Heart left ventricle (tissue), 16 donors: ENCODE data around the gene F3. TPM values are rescaled to one million over a fixed set of nuclear protein-coding genes. Genes with fewer than 3 reads are reported as not detected.

Source experiments
- ATAC-seq, 4 donors: fragments of 200-7000 bp; cut with Tn5 transposase; one replicate each; pipeline ENCODE4 v1.9.1; 2020 to 2022; ENCODE audit warnings: moderate library complexity in 4 of 4, mild to moderate bottlenecking in 3 of 4, moderate number of reproducible peaks in 1 of 4
- DNase-seq, 5 donors: peaks; one replicate each; pipeline ENCODE4 v3.0.0-alpha.2; 2020
- H3K27ac ChIP-seq, 12 donors: fragments of 200-600 bp; sonication (generic) in 4 of 12; one replicate each; pipeline versions ENCODE4 v1.5.0 to v1.8.0; 2016 to 2022; ENCODE audit warnings: mild to moderate bottlenecking in 2 of 12
- H3K27me3 ChIP-seq, 9 donors: fragments of 200-600 bp; sonication (generic) in 2 of 9; one replicate each; pipeline versions ENCODE4 v1.5.1 to v1.8.0; 2016 to 2022; ENCODE audit warnings: mild to moderate bottlenecking in 3 of 9
- H3K36me3 ChIP-seq, 9 donors: fragments of 200-600 bp; sonication (generic) in 2 of 9; one replicate each; pipeline versions ENCODE4 v1.5.0 to v1.8.0; 2018 to 2022; ENCODE audit warnings: mild to moderate bottlenecking in 2 of 9
- H3K4me1 ChIP-seq, 12 donors: fragments of 200-600 bp; sonication (generic) in 4 of 12; one replicate each; pipeline versions ENCODE4 v1.5.0 to v1.8.0; 2016 to 2022; ENCODE audit warnings: mild to moderate bottlenecking in 3 of 12
- H3K4me3 ChIP-seq, 12 donors: fragments of 200-600 bp; sonication (generic) in 4 of 12; one replicate each; pipeline versions ENCODE4 v1.5.0 to v1.8.0; 2017 to 2022; ENCODE audit warnings: mild to moderate bottlenecking in 9 of 12, moderate library complexity in 4 of 12
- H3K9me3 ChIP-seq, 12 donors: fragments of 200-600 bp; sonication (generic) in 4 of 12; one replicate each; pipeline versions ENCODE4 v1.5.0 to v1.8.0; 2016 to 2022; ENCODE audit warnings: mild to moderate bottlenecking in 1 of 12
- POLR2A ChIP-seq, 2 donors: fragments of 450-650 bp; IDR thresholded peaks; one replicate each; pipeline ENCODE4 v1.6.1; 2017; ENCODE audit warnings: antibody characterized with exemption in 2 of 2, mild to moderate bottlenecking in 2 of 2, moderate library complexity in 2 of 2
- WGBS, 4 donors: extraction: QIAGEN DNeasy Blood & Tissue Kit in 2 of 4; methylation state at CpG; one replicate each; pipeline versions ENCODE4 v1.1.5 to v1.1.7; 2013 to 2018; 5-methylcytosine and 5-hydroxymethylcytosine counted together
- intact Hi-C, 10 donors: fragments of 100-400 bp; cut with DNase I; formaldehyde crosslinking; loops; one replicate each; pipeline versions ENCODE4 v1.11.1 to v1.14.2; 2022
- polyA plus RNA-seq, 2 donors: library from polyadenylated mRNA; stranded (reverse); fragments of 200-250 nt; gene quantifications; one replicate each; pipeline ENCODE4 v1.2.3, GENCODE V29; 2013
- total RNA-seq, 9 donors: library from RNA; depleted of rRNA in 2 of 9; stranded (reverse); fragments of >200 nt in 2 of 9; fragmentation: NEBNext Ultra II Directional in 3 of 9; extraction: Animal tissue kit (Norgen Biotek cat#: 25700) in 3 of 9; gene quantifications; one replicate each; pipeline versions ENCODE4 v1.1.0 to v1.2.4, GENCODE V29; 2016 to 2023
- TF ChIP-seq, protein P1 (sequence below), 12 donors: fragments of 200-600 bp; sonication (generic) in 4 of 12; IDR thresholded peaks; one replicate each; pipeline versions ENCODE4 v1.5.0 to v1.8.0; 2018 to 2022; ENCODE audit warnings: antibody characterized with exemption in 12 of 12, mild to moderate bottlenecking in 5 of 12
- donor health status: ischemic (EF 13 %, LVEDD 7.1; RV severe dilation, severe dysfunction).
- donor health status: healthy with polysubstance abuse.
- donor health status: DM: no; HTN: yes; CAD: no.
- donor health status: DM: no; HTN: no; CAD: no.
- donor health status: ischemic (EF 25% LVEDD 6.9; RV normal size, moderate dysfunction).
- donor health status: ischemic (EF 25% LVEDD 5.7; RV mildly dilated, moderate dysfunction).
- donor health status: healthy.
- donor health status: DM: yes; HTN: yes; CAD: no.
- donor health status: ischemic (EF 35%, LVEDD 5.7; RV mildly dilated, moderate dysfunction).
- donor health status: nonischemic (EF 11% LVEDD 7.7; RV severe dilation, severe dysfunction).
- donor health status: DM: yes; HTN: yes; CAD: no.
- donor health status: PGD.
- donor health status: ischemic (EF 29% LVEDD 5.4; RV normal size, mild dysfunction).
- donor health status: nonischemic (EF 23%, LVEDD 6.1; RV moderate dilation, normal function).

F3 gene
- total and polyA plus RNA-seq, 11 donors, result 25.4 to 88.8 (median 49.7) TPM

DNA sequence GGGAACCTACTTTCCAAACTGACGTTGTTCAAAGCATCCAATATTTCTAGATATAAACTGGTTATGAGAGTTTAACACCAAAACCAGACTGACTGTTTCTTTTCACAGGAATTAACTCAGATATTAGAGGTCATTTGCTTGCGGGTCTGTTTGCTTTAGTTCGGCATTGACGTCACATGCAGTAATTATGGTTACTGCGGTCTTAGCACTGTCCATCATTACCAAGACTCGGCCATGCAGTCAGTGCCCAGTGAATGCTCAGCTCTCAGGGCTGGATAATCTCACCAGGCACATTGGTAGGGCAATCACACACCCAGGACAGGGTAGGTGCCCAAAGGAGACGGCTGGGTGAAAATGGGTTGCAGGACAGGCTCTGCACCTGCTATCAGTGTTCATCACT is 9.9 kb upstream of the F3 start:
- DNase-seq, result no peak
- H3K4me1 ChIP-seq, result peaks cover 0 to 13% (median 2%) of the 10 kb centered on the region in 12 donors
- 77 to 89% (median 84%) methylated on average over 7 of the region's 7 CpGs for WGBS, 4 donors
- no peaks in the 10 kb centered on the region for H3K27me3 ChIP-seq
- peak; percentile 29 to 45 (median 36) for ATAC-seq
- no peaks in the 10 kb centered on the region for H3K36me3 ChIP-seq
- H3K27ac ChIP-seq, result peak overlapping the region in 3 of 12 donors; percentile 26 to 62 (median 41)
- no peaks in the 10 kb centered on the region for H3K9me3 ChIP-seq
- no peak for TF ChIP-seq POLR2A (IDR thresholded peaks at IDR 0.05)
- TF ChIP-seq, protein P1, sequence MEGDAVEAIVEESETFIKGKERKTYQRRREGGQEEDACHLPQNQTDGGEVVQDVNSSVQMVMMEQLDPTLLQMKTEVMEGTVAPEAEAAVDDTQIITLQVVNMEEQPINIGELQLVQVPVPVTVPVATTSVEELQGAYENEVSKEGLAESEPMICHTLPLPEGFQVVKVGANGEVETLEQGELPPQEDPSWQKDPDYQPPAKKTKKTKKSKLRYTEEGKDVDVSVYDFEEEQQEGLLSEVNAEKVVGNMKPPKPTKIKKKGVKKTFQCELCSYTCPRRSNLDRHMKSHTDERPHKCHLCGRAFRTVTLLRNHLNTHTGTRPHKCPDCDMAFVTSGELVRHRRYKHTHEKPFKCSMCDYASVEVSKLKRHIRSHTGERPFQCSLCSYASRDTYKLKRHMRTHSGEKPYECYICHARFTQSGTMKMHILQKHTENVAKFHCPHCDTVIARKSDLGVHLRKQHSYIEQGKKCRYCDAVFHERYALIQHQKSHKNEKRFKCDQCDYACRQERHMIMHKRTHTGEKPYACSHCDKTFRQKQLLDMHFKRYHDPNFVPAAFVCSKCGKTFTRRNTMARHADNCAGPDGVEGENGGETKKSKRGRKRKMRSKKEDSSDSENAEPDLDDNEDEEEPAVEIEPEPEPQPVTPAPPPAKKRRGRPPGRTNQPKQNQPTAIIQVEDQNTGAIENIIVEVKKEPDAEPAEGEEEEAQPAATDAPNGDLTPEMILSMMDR (IDR thresholded peaks at IDR 0.05), result no peak
- intact Hi-C loops, result no loop called here
- no peak overlapping the region for H3K4me3 ChIP-seq

DNA sequence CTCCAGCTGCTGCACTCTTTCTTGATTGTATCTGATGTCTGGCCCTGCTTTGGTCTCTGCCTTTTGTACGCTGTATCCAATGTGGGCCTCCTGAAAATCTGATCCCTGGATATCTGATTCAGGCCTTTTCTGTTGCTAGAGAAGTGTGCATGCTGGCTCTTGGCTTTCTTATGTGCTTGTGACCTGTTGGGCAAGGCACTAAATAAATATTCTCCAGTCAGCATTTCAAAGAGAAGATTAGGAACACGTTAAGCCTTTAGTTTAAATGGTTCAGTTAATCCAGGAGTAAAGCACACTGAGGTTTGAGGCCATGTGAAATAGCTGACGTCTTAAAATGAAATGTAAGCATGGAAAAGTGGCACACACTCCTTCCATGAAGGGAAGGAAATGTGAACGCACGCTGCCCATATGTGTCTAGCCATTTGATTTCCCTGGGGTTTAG is 9.3 kb upstream of the F3 start:
- Histone ChIP-seq H3K36me3 (no peaks in the 10 kb centered on the region), H3K27ac (no peak overlapping the region), H3K9me3 (no peaks in the 10 kb centered on the region), H3K4me3 (no peak overlapping the region), H3K4me1 (peaks cover 0 to 13% (median 2%) of the 10 kb centered on the region in 12 donors), H3K27me3 (no peaks in the 10 kb centered on the region)
- DNase-seq (no peak), ATAC-seq (no peak)
- intact Hi-C loops, result no loop called here
- 67 to 79% (median 75%) methylated on average over 5 of the region's 5 CpGs for WGBS, 4 donors
- TF ChIP-seq, protein P1 (IDR thresholded peaks at IDR 0.05), result no peak
- TF ChIP-seq POLR2A (IDR thresholded peaks at IDR 0.05), result no peak

DNA sequence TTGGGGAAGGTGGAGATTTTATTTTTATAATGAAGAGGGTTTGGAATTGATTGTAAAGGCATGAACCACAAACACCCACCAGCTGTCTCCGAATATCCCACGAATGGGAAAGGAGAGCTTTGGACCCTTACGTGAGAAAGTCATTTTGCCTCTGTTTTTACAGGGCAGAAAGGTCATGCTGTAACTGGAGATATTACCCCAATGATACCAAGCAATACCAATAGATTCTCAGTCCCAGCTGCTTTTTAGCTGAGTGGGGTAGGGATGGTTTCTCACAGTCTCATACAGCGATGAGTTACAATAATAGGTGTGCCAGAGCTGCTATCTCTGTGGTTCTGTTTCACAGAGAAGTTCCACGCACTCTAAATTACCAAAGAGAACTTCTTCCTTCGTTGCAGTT is 8.8 kb upstream of the F3 start:
- Histone ChIP-seq H3K36me3 (no peaks in the 10 kb centered on the region), H3K27me3 (no peaks in the 10 kb centered on the region), H3K4me3 (no peak overlapping the region), H3K4me1 (peaks cover 0 to 13% (median 3%) of the 10 kb centered on the region in 12 donors), H3K9me3 (no peaks in the 10 kb centered on the region), H3K27ac (no peak overlapping the region)
- DNase-seq (no peak), ATAC-seq (no peak)
- TF ChIP-seq, protein P1 (IDR thresholded peaks at IDR 0.05), result no peak
- no peak for TF ChIP-seq POLR2A (IDR thresholded peaks at IDR 0.05)
- intact Hi-C loops, result no loop called here
- WGBS, 4 donors, result 82 to 89% (median 85%) methylated on average over 6 of the region's 6 CpGs

DNA sequence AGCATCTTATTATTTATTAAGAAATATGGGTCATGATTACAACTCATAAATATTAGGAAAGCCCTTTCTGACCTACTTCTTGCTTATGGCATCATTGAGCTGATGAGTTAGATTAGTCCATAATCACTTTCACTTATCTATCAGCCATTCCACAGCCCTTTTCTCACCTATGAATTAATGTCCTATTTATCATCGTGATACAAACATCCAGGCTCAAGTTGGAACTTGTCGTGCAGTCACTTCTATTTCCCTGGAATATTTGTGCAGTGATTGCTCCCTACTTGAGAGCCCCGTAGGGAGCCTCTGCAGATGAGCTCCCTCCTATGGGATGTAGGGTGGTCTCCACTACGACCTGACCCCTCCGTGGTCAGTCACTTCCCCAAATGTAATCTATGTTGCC is 8.1 kb upstream of the F3 start:
- TF ChIP-seq, protein P1 (IDR thresholded peaks at IDR 0.05), result no peak
- no peak for TF ChIP-seq POLR2A (IDR thresholded peaks at IDR 0.05)
- Histone ChIP-seq H3K4me1 (peaks cover 0 to 16% (median 8%) of the 10 kb centered on the region in 12 donors), H3K27ac (no peak overlapping the region), H3K4me3 (no peak overlapping the region), H3K9me3 (no peaks in the 10 kb centered on the region), H3K27me3 (no peaks in the 10 kb centered on the region), H3K36me3 (no peaks in the 10 kb centered on the region)
- DNase-seq (no peak), ATAC-seq (no peak)
- intact Hi-C loops, result loop anchor here in 3 of 10 donors (5.0 to 10.0 kb wide), 3 partner anchors 38 to 105 kb away; no protein-coding TSS in a partner anchor
- 72 to 81% (median 79%) methylated on average over 5 of the region's 5 CpGs for WGBS, 4 donors
